ENCODE results near the gene BLCAP. TPM values are rescaled to one million over a fixed set of nuclear protein-coding genes. Genes with fewer than 3 reads are reported as not detected.
"Not testable (repeated sequence)": the region's sequence is repeated elsewhere in the genome, so short reads cannot be mapped to it uniquely, and the experiment has no call there.

Gene BLCAP
- total RNA-seq, 1 donor: 39.1 TPM

- Histone ChIP-seq H3K4me2 (ENCODE audit: insufficient read depth, low read length) (no peak overlapping the region), H2AFZ (ENCODE audit: low read length) (no peak overlapping the region), H3K27ac (ENCODE audit: low read depth, low read length) (no peak overlapping the region), H3K27me3 (ENCODE audit: insufficient read depth, low read length) (no peaks in the 10 kb centered on the region), H3K4me3 (ENCODE audit: insufficient read depth, low read length) (no peak overlapping the region), H4K20me1 (ENCODE audit: insufficient read depth, low read length) (no peaks in the 10 kb centered on the region), H3K4me1 (ENCODE audit: insufficient read depth, low read length) (no peaks in the 10 kb centered on the region), H3K79me2 (ENCODE audit: insufficient read depth, low read length) (no peaks in the 10 kb centered on the region), H3K9me3 (ENCODE audit: low read depth, low read length) (no peaks in the 10 kb centered on the region), H3K36me3 (ENCODE audit: insufficient read depth, low read length) (no peaks in the 10 kb centered on the region)
- no peak for DNase-seq (ENCODE audit: insufficient read length, low spot score, missing footprints)
- no peak for TF ChIP-seq CTCF (IDR thresholded peaks at IDR 0.05; ENCODE audit: extremely low read depth, low read depth, low read length)
These were observed 36.9 kb downstream of the BLCAP start for GRCh38 chr20:37490663-37491350.

GRCh38 chr20:37486209-37486608 lies 41.5 kb downstream of the BLCAP start:
- H3K4me2 ChIP-seq (ENCODE audit: insufficient read depth, low read length); H4K20me1 ChIP-seq (ENCODE audit: insufficient read depth, low read length); H3K27ac ChIP-seq (ENCODE audit: low read depth, low read length); H3K36me3 ChIP-seq (ENCODE audit: insufficient read depth, low read length); H3K9me3 ChIP-seq (ENCODE audit: low read depth, low read length); H3K4me1 ChIP-seq (ENCODE audit: insufficient read depth, low read length); DNase-seq (ENCODE audit: insufficient read length, low spot score, missing footprints); H3K4me3 ChIP-seq (ENCODE audit: insufficient read depth, low read length); H2AFZ ChIP-seq (ENCODE audit: low read length); H3K27me3 ChIP-seq (ENCODE audit: insufficient read depth, low read length); H3K79me2 ChIP-seq (ENCODE audit: insufficient read depth, low read length): not testable (repeated sequence)

GRCh38 chr20:37484331-37484730 lies 43.3 kb downstream of the BLCAP start:
- Histone ChIP-seq H3K36me3 (ENCODE audit: insufficient read depth, low read length) (no peaks in the 10 kb centered on the region), H3K27me3 (ENCODE audit: insufficient read depth, low read length) (peaks cover under 1% of the 10 kb centered on the region), H3K4me3 (ENCODE audit: insufficient read depth, low read length) (no peak overlapping the region), H3K4me2 (ENCODE audit: insufficient read depth, low read length) (no peak overlapping the region), H3K79me2 (ENCODE audit: insufficient read depth, low read length) (no peaks in the 10 kb centered on the region), H3K27ac (ENCODE audit: low read depth, low read length) (no peak overlapping the region), H3K4me1 (ENCODE audit: insufficient read depth, low read length) (no peaks in the 10 kb centered on the region), H4K20me1 (ENCODE audit: insufficient read depth, low read length) (no peaks in the 10 kb centered on the region), H2AFZ (ENCODE audit: low read length) (no peak overlapping the region), H3K9me3 (ENCODE audit: low read depth, low read length) (no peaks in the 10 kb centered on the region)
- no peak for TF ChIP-seq CTCF (IDR thresholded peaks at IDR 0.05; ENCODE audit: extremely low read depth, low read depth, low read length)
- no peak for DNase-seq (ENCODE audit: insufficient read length, low spot score, missing footprints)

- Histone ChIP-seq H3K4me1 (ENCODE audit: insufficient read depth, low read length) (no peaks in the 10 kb centered on the region), H3K36me3 (ENCODE audit: insufficient read depth, low read length) (no peaks in the 10 kb centered on the region), H3K27ac (ENCODE audit: low read depth, low read length) (no peak overlapping the region), H4K20me1 (ENCODE audit: insufficient read depth, low read length) (no peaks in the 10 kb centered on the region), H3K79me2 (ENCODE audit: insufficient read depth, low read length) (no peaks in the 10 kb centered on the region), H3K27me3 (ENCODE audit: insufficient read depth, low read length) (peaks cover 23% of the 10 kb centered on the region), H2AFZ (ENCODE audit: low read length) (no peak overlapping the region), H3K9me3 (ENCODE audit: low read depth, low read length) (no peaks in the 10 kb centered on the region), H3K4me3 (ENCODE audit: insufficient read depth, low read length) (no peak overlapping the region), H3K4me2 (ENCODE audit: insufficient read depth, low read length) (no peak overlapping the region)
- no peak for TF ChIP-seq CTCF (IDR thresholded peaks at IDR 0.05; ENCODE audit: extremely low read depth, low read depth, low read length)
- no peak for DNase-seq (ENCODE audit: insufficient read length, low spot score, missing footprints)
These were observed 46.1 kb downstream of the BLCAP start for GRCh38 chr20:37481610-37482009.

All from osteoblast (primary cell).